K562 (cell line): ENCODE data around the gene WBP1. TPM values are rescaled to one million over a fixed set of nuclear protein-coding genes. Genes with fewer than 3 reads are reported as not detected.

Experiments
- ARHGAP35 ChIP-seq: fragments of 450-650 bp; IDR thresholded peaks from 2 replicates; pipeline ENCODE4 v1.6.1; 2018; ENCODE audit not compliant: partially characterized antibody
- CHD1 ChIP-seq: fragments of 200-600 bp; sonication (generic); IDR thresholded peaks from one replicate; pipeline ENCODE4 v1.6.1; 2012; ENCODE audit warnings: mild to moderate bottlenecking, moderate library complexity, low read length, inconsistent platforms
- CHD4 ChIP-seq: fragments of 200-600 bp; sonication (generic); IDR thresholded peaks from 3 replicates; pipeline ENCODE4 v1.6.1; 2012; ENCODE audit warnings: low read depth, mild to moderate bottlenecking, mixed read lengths, low read length, inconsistent platforms; ENCODE audit not compliant: insufficient read depth, insufficient replicate concordance, poor library complexity, severe bottlenecking
- DMBX1 ChIP-seq: fragments of 250-450 bp; sonication (Bioruptor Pico); IDR thresholded peaks from 2 replicates; pipeline ENCODE4 v1.8.0; 2022; ENCODE audit warnings: inconsistent platforms, mild to moderate bottlenecking, moderate library complexity, borderline replicate concordance
- ELK3 ChIP-seq: fragments of 450-650 bp; formaldehyde crosslinking; IDR thresholded peaks from 2 replicates; pipeline ENCODE4 v1.4.0; 2020; ENCODE audit warnings: mild to moderate bottlenecking
- ETS1 ChIP-seq: conservative IDR thresholded peaks from 2 replicates; pipeline ENCODE4 v1.6.1; 2011; ENCODE audit warnings: low read depth, mild to moderate bottlenecking, low read length; ENCODE audit not compliant: control insufficient read depth
- KLF16 ChIP-seq: IDR thresholded peaks from 2 replicates; pipeline ENCODE4 v1.6.1; 2016; ENCODE audit warnings: antibody characterized with exemption
- MCM7 ChIP-seq, 2 experiments: fragments of 450-650 bp; IDR thresholded peaks; 2 replicates each; pipeline ENCODE4 v1.6.1; 2016 to 2018
- PCBP1 ChIP-seq: fragments of 200-400 bp; formaldehyde crosslinking; IDR thresholded peaks from 2 replicates; pipeline ENCODE4 v1.6.1; 2018; ENCODE audit warnings: mild to moderate bottlenecking, low read depth, low read length; ENCODE audit not compliant: poor library complexity, severe bottlenecking
- PHTF2 ChIP-seq: fragments of 250-450 bp; sonication (Bioruptor Pico); IDR thresholded peaks from 2 replicates; pipeline ENCODE4 v1.5.0; 2021; ENCODE audit warnings: mild to moderate bottlenecking
- POLR2H ChIP-seq: IDR thresholded peaks from 2 replicates; pipeline ENCODE4 v1.6.1; 2016; ENCODE audit warnings: missing genetic modification characterization, low read depth, mild to moderate bottlenecking, control low read depth, missing compliant biosample characterization, moderate library complexity
- RBM34 ChIP-seq: fragments of 200-400 bp; formaldehyde crosslinking; IDR thresholded peaks from 2 replicates; pipeline ENCODE4 v1.6.1; 2018; ENCODE audit warnings: low read length, borderline replicate concordance; ENCODE audit not compliant: insufficient read depth
- RCOR1 ChIP-seq, 2 experiments: IDR thresholded peaks; 2 replicates each; pipeline ENCODE4 v1.6.1; 2012; ENCODE audit warnings: low read depth in 2 of 2, low read length in 2 of 2, borderline replicate concordance in 1 of 2, improper control_type of control experiment in 1 of 2
- RNF2 ChIP-seq: sonication (generic); IDR thresholded peaks from 2 replicates; pipeline ENCODE4 v1.6.1; 2016
- SPI1 ChIP-seq: IDR thresholded peaks from 2 replicates; pipeline ENCODE4 v1.6.1; 2011; ENCODE audit warnings: low read depth, low read length, control low read depth, borderline replicate concordance
- TCFL5 ChIP-seq: fragments of 250-450 bp; sonication (Bioruptor Pico); conservative IDR thresholded peaks from 2 replicates; pipeline ENCODE4 v1.6.1; 2021; ENCODE audit warnings: mild to moderate bottlenecking, moderate library complexity, matching md5 sums
- TEAD4 ChIP-seq, 2 experiments: sonication (generic) in 1 of 2; formaldehyde crosslinking in 1 of 2; IDR thresholded peaks; 2 replicates each; pipeline versions ENCODE4 v1.6.1 to v1.8.0; 2012 to 2022; ENCODE audit warnings: borderline replicate concordance in 1 of 2, inconsistent platforms in 1 of 2, low read length in 1 of 2, mild to moderate bottlenecking in 1 of 2, missing genetic modification reagents in 1 of 2
- WHSC1 ChIP-seq: IDR thresholded peaks from one replicate; pipeline ENCODE4 v1.6.1; 2012; ENCODE audit warnings: low read length, control low read depth, inconsistent platforms
- ZNF316 ChIP-seq: fragments of 450-650 bp; IDR thresholded peaks from 2 replicates; pipeline ENCODE4 v1.6.1; 2016
- ZNF699 ChIP-seq: fragments of 250-450 bp; sonication (Bioruptor Pico); IDR thresholded peaks from 2 replicates; pipeline ENCODE4 v1.8.0; 2021; ENCODE audit warnings: mild to moderate bottlenecking, moderate library complexity; ENCODE audit not compliant: insufficient replicate concordance
- polyA plus RNA-seq, 8 experiments: library from polyadenylated mRNA; depleted of rRNA in 4 of 8; stranded (reverse) in 5 of 8; unstranded in 3 of 8; fragments of >200 nt; fragmentation: Nextera tagmentation in 2 of 8; fragmentation: Illumina TruSeq in 1 of 8; extraction: Ambion mirVana in 2 of 8; extraction: Trizol in 1 of 8; gene quantifications; 2 replicates each; pipeline versions ENCODE4 v1.2.1 to v1.2.3, GENCODE V29; 2011 to 2014; ENCODE audit warnings: inconsistent platforms in 1 of 8, missing spikeins in 1 of 8
- total RNA-seq, 7 experiments: library from RNA; depleted of rRNA in 6 of 7; stranded (reverse); fragments of >200 nt in 6 of 7; fragmentation: Illumina TruSeq in 2 of 7; extraction: Trizol in 2 of 7; gene quantifications; 2 replicates each; pipeline versions ENCODE4 v1.2.1 to v1.2.3, GENCODE V29; 2011 to 2021; ENCODE audit warnings: low replicate concordance in 1 of 7
- TF ChIP-seq, protein P1 (sequence below): fragments of 250-450 bp; sonication (Bioruptor Pico); IDR thresholded peaks from 2 replicates; pipeline ENCODE4 v1.5.0; 2020; ENCODE audit warnings: mild to moderate bottlenecking
- TF ChIP-seq, protein P2 (sequence below): fragments of 150-350 bp; conservative IDR thresholded peaks from 2 replicates; pipeline ENCODE4 v1.6.1; 2014; ENCODE audit warnings: low read length

WBP1 gene
- total and polyA plus RNA-seq, 9 of the 15 experiments (the other 6 are each of a cell fraction or from before 2014, with no cell fraction given): 1.9 to 27.7 (median 14.2) TPM

DNA sequence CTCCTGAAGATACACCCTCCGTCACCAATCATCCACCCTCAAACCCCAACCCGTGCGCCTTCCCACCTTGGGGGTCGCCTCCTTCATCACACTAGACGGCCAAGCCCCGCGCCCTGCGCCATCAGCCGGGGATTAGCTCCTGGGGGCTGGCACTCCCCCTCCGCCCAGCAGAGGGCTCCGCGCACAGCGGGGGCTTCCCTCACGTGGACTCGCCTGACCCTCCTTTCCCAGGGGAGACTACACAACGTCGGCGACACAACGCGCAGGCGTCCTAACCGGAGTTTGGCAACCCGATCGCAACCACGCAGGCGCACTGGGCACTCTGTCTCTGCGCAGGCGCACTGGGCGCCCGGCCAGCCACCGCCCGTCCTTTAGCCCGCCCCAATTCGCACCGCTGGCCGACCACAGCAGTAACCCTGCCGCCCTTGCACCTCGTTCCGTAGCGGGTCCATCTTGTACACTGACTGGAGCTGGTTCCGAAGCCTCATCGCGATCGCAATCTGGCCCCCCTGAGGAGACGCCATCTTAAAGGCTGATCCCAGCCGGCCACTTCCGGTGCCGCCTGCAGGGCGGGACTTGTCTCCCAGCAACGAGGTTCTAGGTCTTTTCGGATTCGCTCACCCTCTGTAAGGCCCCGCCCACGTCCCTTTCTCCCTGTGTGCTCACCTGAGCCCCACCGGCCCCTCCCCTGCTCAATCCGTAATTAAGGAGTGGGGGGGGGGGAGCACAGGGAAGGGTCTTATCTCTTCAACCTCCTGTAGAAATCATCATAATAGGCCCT is 49.1 kb downstream of the WBP1 start, which contains the start of gene PCGF1 (continued):
- TF ChIP-seq ZNF316 (no peak), CHD1 (no peak), ELK3 (CRISPR knock-in tag) (no peak), DMBX1 (0 out of 2 replicates have a peak, but pooled peaks have one; percentile 43), WHSC1 (no peak), PHTF2 (CRISPR knock-in tag) (no peak), TEAD4 (IDR thresholded peaks at IDR 0.05; ENCODE audit: low read length) (no peak), TEAD4 (CRISPR knock-in tag; IDR thresholded peaks at IDR 0.05; ENCODE audit: borderline replicate concordance) (no peak), ZNF699 (CRISPR knock-in tag) (no peak), ARHGAP35 (no peak), KLF16 (no peak), CHD4 (no peak), PCBP1 (peak; percentile 92), RCOR1 (IDR thresholded peaks at IDR 0.05; ENCODE audit: borderline replicate concordance in 1 of 2, low read depth in 2 of 2, low read length in 2 of 2) (peak in 1 of 2 experiments; percentile 52; a peak in 2 of 4 replicates), SPI1 (0 out of 2 replicates have a peak, but pooled peaks have one; percentile 34), ETS1 (peak; percentile 57; the same call in 1 of the 2 replicates), POLR2H (tag) (peak; percentile 76), MCM7 (IDR thresholded peaks at IDR 0.05) (no peak), TCFL5 (CRISPR knock-in tag) (no peak), RNF2 (no peak), RBM34 (no peak)
- TF ChIP-seq, protein P1, sequence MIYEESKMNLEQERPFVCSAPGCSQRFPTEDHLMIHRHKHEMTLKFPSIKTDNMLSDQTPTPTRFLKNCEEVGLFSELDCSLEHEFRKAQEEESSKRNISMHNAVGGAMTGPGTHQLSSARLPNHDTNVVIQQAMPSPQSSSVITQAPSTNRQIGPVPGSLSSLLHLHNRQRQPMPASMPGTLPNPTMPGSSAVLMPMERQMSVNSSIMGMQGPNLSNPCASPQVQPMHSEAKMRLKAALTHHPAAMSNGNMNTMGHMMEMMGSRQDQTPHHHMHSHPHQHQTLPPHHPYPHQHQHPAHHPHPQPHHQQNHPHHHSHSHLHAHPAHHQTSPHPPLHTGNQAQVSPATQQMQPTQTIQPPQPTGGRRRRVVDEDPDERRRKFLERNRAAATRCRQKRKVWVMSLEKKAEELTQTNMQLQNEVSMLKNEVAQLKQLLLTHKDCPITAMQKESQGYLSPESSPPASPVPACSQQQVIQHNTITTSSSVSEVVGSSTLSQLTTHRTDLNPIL (CRISPR knock-in tag): no peak
- TF ChIP-seq, protein P2, sequence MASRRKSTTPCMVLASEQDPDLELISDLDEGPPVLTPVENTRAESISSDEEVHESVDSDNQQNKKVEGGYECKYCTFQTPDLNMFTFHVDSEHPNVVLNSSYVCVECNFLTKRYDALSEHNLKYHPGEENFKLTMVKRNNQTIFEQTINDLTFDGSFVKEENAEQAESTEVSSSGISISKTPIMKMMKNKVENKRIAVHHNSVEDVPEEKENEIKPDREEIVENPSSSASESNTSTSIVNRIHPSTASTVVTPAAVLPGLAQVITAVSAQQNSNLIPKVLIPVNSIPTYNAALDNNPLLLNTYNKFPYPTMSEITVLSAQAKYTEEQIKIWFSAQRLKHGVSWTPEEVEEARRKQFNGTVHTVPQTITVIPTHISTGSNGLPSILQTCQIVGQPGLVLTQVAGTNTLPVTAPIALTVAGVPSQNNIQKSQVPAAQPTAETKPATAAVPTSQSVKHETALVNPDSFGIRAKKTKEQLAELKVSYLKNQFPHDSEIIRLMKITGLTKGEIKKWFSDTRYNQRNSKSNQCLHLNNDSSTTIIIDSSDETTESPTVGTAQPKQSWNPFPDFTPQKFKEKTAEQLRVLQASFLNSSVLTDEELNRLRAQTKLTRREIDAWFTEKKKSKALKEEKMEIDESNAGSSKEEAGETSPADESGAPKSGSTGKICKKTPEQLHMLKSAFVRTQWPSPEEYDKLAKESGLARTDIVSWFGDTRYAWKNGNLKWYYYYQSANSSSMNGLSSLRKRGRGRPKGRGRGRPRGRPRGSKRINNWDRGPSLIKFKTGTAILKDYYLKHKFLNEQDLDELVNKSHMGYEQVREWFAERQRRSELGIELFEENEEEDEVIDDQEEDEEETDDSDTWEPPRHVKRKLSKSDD: no peak
